Osteocyte (in vitro differentiated cells): ENCODE data around the gene PRELID3B. TPM values are rescaled to one million over a fixed set of nuclear protein-coding genes. Genes with fewer than 3 reads are reported as not detected.

Source experiments
- DNase-seq: peaks from one replicate; pipeline ENCODE4 v3.0.0; 2021; ENCODE audit warnings: mixed read lengths; ENCODE audit not compliant: unreplicated experiment; ENCODE audit errors: extremely low spot score
- H3K27ac Mint-ChIP-seq: one replicate; pipeline ENCODE4 v1.8.0; 2021; ENCODE audit warnings: mild to moderate bottlenecking, mixed read lengths; ENCODE audit not compliant: unreplicated experiment
- H3K27me3 Mint-ChIP-seq: one replicate; pipeline ENCODE4 v1.8.0; 2021; ENCODE audit warnings: mixed read lengths; ENCODE audit not compliant: unreplicated experiment
- H3K36me3 Mint-ChIP-seq: one replicate; pipeline ENCODE4 v1.8.0; 2021; ENCODE audit warnings: mixed read lengths; ENCODE audit not compliant: unreplicated experiment
- H3K4me1 Mint-ChIP-seq: one replicate; pipeline ENCODE4 v1.8.0; 2021; ENCODE audit warnings: mixed read lengths; ENCODE audit not compliant: unreplicated experiment
- H3K4me3 Mint-ChIP-seq: one replicate; pipeline ENCODE4 v1.8.0; 2021; ENCODE audit warnings: mild to moderate bottlenecking, moderate library complexity, mixed read lengths; ENCODE audit not compliant: unreplicated experiment
- H3K9me3 Mint-ChIP-seq: one replicate; pipeline ENCODE4 v1.8.0; 2021; ENCODE audit warnings: mixed read lengths; ENCODE audit not compliant: unreplicated experiment
- CTCF ChIP-seq: fragments of 200-600 bp; sonication (generic); IDR thresholded peaks from 2 replicates; pipeline ENCODE4 v1.5.0; 2021; ENCODE audit warnings: antibody characterized with exemption, mild to moderate bottlenecking, moderate library complexity
- total RNA-seq: library from RNA; stranded (reverse); gene quantifications from 2 replicates; pipeline ENCODE4 v1.2.1, GENCODE V29; 2021

The PRELID3B gene
- total RNA-seq, 1 donor from 2014 or later, result 45.1 TPM

DNA sequence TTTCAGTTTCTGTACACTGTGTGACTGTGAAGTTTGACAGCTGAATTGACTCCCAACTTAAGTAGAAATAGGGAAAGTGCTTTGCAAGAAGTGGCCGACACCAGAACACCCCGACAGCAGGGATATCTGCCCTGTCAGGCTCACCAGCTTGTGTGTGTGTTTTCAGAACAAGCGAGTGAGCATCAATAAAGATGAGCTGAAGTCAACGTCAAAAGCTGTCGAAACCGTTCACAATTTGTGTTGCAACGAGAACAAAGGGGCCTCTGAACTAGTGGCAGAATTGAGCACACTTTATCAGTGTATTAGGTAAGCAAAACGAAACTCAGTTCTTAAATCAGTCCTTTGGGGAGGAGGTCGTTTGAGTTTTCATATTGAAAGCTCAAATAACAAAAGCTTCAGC lies 50.9 kb downstream of the PRELID3B start:
- Mint-ChIP-seq H3K4me1 (no peaks in the 10 kb centered on the region), H3K27me3 (no peaks in the 10 kb centered on the region), H3K27ac (no peak overlapping the region), H3K9me3 (no peaks in the 10 kb centered on the region), H3K4me3 (no peak overlapping the region), H3K36me3 (peaks cover 62% of the 10 kb centered on the region)
- no peak for TF ChIP-seq CTCF
- no peak for DNase-seq

- Mint-ChIP-seq H3K27ac (no peak overlapping the region), H3K9me3 (no peaks in the 10 kb centered on the region), H3K4me3 (no peak overlapping the region), H3K4me1 (no peaks in the 10 kb centered on the region), H3K36me3 (peaks cover 66% of the 10 kb centered on the region), H3K27me3 (no peaks in the 10 kb centered on the region)
- no peak for DNase-seq
- TF ChIP-seq CTCF, result no peak
Observed at GRCh38 chr20:58990651-58991445, 51.7 kb downstream of the PRELID3B start.

- Mint-ChIP-seq H3K27ac (no peak overlapping the region), H3K9me3 (no peaks in the 10 kb centered on the region), H3K4me3 (no peak overlapping the region), H3K27me3 (no peaks in the 10 kb centered on the region), H3K36me3 (peaks cover 55% of the 10 kb centered on the region), H3K4me1 (peaks cover 4% of the 10 kb centered on the region)
- DNase-seq, result no peak
- TF ChIP-seq CTCF, result no peak
Observed at GRCh38 chr20:58989196-58989595, 53.4 kb downstream of the PRELID3B start.

DNA sequence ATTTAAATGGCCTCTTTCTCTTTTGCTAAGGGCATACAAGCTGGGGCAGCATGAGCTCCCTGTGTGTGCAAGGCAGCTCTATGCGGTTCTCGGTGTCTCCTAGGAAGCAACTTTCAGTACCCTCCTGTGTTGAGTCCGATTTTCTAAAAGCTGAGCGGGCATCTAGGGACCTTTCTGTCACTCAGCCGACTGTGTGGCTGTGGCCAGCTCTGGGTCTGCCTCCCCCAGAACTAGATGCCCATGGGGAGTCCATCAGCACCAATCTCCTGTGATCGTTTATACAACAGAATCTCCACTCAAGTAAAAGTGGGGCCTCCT lies 54.1 kb downstream of the PRELID3B start:
- Mint-ChIP-seq H3K27ac (no peak overlapping the region), H3K27me3 (no peaks in the 10 kb centered on the region), H3K4me1 (peaks cover 11% of the 10 kb centered on the region), H3K36me3 (peaks cover 51% of the 10 kb centered on the region), H3K4me3 (no peak overlapping the region), H3K9me3 (no peaks in the 10 kb centered on the region)
- no peak for DNase-seq
- TF ChIP-seq CTCF, result no peak

DNA sequence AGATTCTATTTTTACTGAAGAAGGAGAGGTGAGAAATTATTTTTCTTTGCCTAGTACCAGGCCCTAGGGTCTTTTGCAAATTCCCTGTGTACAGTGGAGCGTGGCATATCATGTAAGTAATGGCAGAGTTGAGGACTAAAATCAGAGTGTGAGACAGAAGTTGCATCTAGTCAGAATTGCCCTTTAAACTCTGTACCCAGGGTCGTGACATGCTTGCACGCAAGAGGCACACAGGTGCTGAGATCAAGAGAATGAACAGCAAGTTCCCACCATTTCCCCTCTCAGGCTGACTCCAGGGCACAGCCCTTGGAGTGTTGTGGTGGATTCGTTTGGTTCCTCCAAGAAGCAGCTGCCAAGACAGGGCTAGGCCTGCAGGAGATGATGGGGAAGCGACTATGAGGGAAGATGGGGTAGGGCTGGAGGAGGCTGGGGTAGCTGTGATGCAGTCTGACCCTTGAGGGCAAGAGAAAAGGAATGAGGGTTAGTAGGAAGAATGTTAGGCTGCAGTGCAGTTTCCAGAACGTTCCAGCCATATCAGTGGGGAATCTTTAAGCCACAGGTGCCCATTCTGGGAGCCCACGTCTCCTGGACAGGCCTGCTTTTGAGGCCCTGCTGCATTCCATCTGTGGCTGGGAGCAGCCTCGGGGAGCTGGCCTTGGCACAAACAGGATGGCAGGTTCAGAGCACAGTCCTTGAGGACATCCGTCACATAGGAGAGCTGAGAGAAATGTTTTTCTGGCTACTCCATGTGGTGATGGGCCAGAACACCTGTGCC lies 54.6 kb downstream of the PRELID3B start:
- no peak overlapping the region for H3K4me3 Mint-ChIP-seq
- no peak for TF ChIP-seq CTCF
- H3K9me3 Mint-ChIP-seq, result no peaks in the 10 kb centered on the region
- H3K27ac Mint-ChIP-seq, result no peak overlapping the region
- no peaks in the 10 kb centered on the region for H3K27me3 Mint-ChIP-seq
- no peak for DNase-seq
- peaks cover 51% of the 10 kb centered on the region for H3K36me3 Mint-ChIP-seq
- peaks cover 11% of the 10 kb centered on the region for H3K4me1 Mint-ChIP-seq
